Mucosa of gallbladder (tissue), 1 donor: ENCODE data around the gene CLRN3. TPM values are rescaled to one million over a fixed set of nuclear protein-coding genes. Genes with fewer than 3 reads are reported as not detected.
A peak's percentile ranks its signal among the peaks of the same experiment; 100 is the strongest.

Source experiments
- DNase-seq: peaks from one replicate; pipeline ENCODE4 v3.0.0-alpha.2; 2020; ENCODE audit warnings: low spot score
- total RNA-seq: library from RNA; stranded (reverse); gene quantifications from one replicate; pipeline ENCODE4 v1.2.1, GENCODE V29; 2021
- donor health status: DM: no; HTN: no; CAD: no.

Gene CLRN3
- total RNA-seq, 1 donor from 2014 or later, result 40.8 TPM

DNA sequence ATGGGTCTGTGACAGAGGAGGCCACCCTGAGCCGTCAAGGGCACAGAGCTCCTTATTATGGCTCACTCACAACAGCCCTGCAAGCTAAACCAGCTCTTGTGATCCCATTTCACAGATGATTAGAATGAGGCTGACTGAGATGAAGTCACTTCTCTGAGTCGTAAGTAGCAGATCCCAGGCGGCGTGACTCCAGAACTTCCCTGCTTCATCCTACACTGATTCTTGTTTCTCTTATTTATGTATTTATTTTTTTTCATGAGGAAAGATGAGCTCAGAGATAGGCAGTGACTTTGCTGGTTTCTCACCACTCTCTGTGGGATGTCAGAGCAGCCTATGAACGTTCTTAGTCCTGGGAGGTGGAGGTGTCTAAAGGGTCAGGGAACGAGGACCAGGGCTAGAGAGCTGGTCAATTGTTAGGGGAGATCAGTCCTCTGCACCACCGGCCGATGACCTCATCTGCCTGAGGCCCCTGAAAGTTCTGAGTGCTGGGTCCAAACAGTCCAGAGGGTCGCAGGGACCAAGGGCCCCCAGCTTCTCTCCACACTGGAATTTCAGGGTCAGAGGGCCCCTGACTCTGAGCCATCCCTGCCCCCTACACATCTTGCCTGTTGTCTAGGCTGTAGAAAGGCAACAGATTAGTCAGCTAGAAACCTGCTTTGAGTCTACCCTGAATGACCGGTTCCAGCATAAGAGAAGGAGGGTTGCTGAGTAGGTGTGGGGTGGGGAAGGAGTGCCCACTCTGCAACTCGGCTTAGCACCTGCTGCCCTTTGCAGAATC lies 17.9 kb downstream of the CLRN3 start:
- DNase-seq, result no peak

DNA sequence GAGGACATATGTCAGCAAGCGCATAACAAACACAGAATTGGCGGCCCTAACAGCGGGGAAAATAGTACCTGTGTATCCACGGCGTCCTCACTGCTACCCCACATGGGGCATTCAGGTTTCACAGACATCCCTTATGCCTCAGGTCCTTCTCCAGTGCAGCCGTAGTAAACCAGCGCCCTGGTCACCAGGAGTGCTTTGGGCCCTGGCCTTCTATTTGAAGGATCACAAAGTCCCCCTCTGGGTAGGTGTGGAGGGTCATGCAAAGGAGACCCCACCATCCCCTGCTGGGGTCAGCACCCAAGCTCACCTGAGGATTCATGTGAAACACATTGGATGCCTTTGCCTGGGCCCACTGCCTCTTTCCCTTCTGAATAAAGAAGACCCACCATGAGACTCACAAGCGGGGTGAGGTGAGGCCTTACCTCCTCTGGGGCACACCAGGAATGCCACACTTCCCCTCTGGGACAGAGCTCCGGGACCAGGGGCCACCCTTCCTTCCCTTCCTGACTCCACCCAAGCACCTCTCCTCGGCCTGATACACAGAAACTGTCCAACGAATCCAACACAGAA lies 18.8 kb downstream of the CLRN3 start:
- DNase-seq, result no peak

DNA sequence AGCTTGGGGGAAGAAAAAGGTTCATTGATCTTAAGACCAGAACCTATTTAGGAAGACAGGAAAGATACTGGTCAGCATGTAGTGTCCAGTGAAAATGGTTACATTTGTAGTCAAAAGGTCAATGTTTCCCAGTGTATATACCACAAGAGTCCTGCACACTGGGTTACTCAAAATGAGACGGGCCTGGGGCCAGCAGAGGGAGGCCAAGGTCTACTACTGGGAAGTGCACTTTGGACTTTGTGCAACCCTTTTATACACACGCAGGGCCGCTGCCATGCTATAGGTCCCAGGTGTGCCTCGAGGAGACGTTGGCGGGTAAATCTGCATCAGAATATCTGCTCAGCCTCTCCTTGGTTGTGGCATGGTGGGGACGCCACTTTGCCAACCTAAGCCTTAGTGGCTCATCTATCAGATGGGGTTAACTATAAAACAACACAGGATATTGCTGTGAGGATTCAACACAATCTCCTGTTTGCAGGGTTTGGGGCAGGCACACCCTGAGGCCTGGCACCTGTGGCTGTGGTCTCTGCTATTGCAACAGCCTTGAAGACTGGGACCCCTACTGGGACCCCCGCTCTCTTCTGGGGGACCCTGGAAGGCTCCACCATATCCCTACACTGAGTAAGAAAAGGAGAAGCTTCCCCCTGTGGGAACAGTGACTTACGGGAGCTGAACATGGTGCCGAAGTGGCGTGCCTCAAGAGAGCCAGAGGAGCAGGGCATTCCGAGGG lies 19.7 kb downstream of the CLRN3 start:
- peak; percentile 72 for DNase-seq

DNA sequence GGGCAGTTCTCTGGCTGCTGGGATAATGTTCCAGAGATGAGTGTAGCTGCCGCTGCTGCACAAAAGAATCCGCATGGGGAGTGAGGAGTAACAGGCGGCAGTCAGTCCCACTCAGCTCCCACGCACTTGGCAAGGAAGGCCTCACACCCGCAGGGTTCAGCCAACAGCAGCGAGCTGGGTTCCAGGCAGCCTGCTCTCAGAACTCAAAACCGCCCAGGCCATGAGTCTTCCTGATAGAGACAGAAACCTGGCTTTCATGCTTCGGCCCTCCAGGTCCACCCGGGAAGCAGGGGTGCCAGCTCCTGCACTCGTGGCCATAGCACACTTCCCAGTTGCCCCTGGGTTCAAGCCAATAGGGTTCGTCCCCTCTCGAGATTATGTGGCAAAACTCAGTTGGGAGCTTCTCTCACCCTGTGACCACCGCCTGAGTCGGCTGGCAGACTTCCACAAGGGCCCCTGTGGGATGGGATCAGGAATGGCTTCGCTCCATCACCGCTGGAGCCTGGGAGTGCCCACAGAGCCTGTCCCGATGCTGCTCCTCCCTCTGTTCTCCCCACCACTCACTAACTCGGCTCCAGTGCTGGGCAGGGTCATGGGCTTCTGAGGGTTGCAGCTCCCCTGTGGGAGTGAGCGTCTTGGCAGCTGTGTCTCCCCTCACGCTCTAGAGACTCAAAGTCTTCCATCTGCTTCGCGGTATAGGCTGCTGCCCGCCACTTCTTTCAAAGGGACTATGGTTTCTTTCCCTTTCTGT lies 20.6 kb downstream of the CLRN3 start:
- no peak for DNase-seq

DNA sequence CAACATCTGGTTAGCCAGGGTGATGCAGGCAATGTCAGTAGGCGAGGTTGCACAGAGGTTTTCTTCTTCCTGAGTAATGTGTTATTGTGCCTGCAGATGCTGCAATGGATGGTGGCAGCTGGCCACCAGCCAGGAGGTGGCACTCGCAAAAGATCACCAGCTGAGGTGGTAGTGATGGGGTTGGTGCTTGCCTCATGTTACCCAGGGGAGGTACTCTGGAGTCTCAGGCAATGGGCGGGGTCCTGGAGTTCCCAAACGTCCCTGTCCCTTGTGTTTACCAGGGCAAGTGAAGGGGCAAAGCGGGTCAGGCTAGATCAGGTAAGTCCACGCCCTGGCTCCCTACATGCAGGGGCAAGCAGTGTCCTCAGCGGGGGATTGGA lies 21.1 kb downstream of the CLRN3 start:
- no peak for DNase-seq

DNA sequence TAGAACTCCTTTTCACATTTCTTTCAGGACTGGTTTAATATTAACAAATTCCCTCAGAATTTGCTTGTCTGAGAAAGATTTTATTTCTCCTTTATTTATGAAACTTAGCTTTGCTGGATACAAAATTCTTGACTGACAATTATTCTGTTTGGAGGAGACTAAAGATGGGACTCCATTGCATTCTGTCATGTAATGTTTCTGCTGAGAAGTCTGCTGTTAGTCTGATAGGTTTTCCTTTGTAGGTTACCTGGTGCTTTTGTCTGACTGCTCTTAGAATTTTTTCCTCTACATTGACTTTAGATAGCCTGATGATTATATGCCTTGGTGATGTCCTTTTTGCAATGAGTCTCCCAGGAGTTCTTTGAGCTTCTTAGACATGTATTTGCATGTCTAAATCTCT lies 23.4 kb downstream of the CLRN3 start:
- DNase-seq, result no peak

DNA sequence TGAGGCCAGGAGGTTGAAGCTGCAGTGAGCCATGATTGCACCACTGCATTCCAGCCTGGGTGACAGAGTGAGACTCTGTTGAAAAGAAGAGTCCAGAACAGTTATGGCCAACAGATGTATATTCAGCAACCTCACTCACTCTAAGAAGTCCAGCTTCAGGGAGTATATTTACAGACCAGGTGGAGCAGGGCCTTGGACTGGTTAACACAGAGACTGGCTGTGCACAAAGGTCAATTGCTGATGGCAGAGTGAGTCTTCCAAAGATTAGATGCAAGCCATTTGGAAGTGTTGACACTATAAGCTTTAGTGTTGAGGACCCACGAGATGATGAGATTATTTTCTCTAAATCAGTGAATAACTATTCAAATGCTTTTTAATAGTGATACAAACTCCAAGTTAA lies 24.9 kb downstream of the CLRN3 start:
- DNase-seq, result no peak

DNA sequence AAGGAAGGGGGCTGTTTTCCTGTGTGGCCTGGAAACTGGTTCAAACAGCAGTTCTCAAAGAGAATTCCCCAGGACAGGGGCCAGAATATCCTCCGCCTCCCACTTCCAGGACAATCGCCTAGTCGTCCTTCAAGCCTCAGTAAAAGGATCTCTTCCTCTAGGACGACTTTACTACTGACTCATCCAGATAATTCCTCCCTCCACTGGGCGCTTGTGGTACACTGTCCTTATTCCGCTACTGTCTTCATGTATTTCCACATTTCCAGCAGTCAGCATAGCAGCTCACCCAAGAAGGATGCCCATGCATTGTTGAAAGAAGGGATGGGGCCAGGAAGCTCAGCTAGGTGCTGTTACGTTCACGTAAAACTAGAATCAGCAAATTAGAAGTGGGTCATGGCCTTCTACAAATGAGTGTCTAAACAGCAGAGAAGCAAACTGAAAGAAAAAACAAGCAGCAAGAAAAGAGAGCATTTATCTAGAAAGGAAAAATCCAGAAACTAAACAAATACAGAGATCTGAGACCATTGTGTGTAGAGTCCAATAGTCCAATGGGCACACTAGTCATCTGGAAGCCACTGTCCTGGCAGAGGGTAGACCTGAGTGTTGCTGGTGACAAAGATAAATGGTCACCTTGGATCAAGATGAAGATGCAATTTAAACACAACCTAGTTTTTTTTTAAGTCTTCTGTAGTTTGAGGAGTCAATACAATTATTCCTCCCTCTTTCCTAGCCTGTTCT lies 26.3 kb downstream of the CLRN3 start:
- no peak for DNase-seq

DNA sequence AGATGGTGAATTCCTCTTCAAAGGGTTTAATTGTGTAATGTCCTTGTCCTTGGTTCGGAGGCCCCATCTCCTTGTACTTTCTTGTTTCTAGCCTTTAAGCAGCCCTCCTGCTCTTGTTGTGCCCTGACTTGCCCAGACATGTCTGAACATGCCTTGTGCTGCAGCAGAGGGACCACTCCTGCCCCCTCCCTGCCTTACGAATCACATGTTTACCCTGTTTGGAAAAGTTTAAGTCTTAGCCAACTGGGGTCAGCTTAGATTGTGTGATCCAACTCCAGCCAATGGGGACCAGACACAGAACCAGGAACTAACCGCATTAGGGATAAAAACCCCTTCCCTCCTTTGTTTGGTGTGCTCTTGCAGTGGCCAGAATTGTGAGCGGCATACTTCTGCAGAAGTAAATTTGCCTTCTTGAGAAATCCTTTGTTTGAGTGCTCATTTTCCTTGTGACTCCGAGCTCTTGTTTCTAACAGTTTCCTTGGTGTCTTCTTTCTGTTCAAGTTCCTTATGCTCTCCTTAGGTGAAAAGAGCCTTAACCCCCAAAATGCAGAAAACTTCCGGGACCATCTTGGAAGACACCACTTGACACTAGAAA lies 29.4 kb downstream of the CLRN3 start:
- no peak for DNase-seq

DNA sequence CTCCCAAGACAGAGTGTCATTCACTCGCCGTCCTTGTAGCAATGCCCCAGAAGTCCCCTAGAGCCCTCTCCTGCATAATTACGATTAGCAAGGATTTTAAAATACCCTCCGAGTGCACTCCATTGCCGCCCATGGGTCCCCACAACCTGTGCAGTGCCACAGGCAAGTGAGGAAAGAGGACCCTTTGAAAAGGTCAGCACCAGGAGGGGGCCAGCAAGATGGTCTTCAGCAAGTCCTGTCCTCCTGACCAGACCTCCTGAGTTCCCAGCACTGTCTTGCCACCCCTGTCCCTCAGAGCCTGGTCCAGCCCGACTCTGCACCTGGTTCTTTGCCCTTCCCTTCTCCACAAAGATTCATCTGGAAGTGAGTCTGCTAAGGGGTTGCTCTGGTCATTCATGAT lies 32.1 kb downstream of the CLRN3 start:
- no peak for DNase-seq

DNA sequence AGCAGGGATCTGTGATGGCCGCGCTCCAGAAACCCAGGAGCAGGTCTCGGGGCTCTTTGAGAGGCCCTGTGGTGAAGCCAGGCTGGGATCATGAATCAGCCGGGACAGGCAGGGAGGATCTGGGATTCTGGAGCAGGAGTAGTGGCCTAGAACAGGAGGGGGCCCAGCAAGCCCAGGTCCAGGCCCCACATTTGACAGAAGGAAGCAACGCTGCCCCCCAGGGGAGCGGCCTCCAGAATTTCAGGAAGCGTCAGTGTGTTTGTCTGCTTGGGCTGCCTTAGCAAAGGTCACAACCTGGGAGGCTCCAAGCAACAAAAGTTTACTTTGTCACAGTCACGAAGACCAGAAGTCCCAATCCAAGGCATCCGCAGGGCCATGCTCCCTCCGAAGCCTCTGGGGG lies 36.8 kb downstream of the CLRN3 start:
- DNase-seq, result no peak

DNA sequence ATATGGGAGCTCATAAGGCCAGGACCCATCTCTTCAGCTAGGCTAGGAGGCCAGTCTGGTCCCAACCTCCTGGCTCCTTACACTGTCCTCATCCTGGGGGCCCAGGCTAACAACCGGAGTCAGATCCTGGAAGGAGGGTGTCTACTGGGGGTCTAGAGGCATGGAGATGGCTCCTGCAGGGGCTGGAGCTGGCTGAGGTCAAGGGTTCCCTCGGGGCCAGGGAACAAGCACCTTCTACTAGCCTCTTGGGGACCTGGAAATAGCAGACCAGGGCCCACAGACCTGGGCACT lies 37.2 kb downstream of the CLRN3 start:
- DNase-seq, result no peak

DNA sequence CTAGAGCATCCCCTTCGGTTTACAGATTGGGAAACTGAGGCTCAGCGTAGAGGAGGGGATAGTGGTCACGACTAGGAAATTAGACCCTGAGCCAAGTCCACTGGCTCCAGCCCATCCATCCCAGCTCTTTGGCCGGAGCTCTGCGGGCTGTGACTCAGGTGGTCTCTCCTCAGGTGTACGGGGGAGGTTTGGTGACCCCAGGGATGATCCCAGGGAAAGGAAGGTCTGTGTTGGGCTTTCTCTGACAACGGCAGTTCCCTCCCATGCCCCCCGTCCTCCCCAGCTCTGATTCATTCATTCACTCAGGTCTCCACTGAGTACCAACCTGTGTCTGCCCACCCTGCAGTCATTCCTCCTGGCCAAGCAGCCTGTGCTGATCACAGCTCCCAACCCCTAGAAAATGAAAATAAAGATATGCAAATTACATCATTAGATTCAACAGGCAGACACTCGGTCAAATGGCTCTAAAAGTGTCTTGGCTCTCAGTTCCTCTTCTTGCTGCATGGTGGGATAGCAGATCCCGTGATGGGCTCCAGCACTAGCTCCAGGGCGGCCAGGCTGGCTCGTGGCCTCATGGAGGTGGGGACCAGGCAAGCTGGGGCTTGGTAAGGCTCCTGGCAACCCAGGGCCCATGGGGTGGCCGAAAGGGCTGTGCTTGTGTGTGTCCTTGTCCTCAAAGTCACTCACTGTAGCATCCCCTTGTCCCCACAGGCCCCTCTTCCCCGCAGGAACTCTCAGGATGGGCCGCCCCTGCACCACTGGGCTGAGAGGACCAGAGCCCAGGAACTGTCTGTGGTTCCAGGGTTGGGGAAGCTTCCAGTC lies 37.8 kb downstream of the CLRN3 start:
- no peak for DNase-seq

DNA sequence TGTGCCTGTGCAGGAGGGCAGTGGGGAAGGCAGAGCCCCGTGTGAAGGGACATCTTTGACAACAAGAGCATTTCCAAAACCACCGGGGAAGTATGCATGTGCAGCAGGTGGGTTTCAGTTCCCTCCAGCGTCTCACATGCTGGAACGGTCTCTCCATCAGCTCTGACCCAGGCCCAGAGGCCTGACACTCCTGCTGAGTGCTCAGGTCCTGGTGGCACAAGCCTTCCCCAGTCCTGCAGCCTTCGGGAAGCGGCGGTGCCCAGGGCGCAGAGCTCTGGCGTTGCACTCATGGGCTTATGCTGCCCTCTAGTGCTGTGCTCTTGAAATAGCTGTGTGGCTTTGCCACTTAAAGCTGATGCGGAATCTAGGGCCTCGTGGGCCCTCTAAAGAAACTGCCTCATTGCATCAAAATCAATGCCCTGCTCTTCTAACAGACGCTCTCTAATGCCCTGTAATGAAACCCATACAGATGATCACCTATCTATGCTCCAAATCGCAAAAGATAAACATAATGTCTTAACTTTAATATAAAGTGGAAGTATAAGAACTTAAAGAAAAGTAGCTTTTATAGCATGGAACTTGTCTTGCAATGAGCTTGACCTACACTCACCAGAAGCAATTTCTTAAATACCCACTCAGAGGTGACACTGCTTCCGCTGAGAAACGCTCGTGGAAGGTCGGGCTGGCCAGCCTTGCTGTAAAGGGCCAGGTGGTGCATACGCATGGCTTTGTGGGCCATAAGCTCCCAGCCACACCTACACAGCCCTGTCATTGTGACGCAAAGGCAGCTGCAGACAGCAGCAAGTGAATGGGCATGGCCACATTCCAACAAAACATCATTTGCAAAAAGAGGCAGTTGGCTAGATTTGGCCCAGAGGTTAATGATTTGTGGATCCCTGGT lies 38.6 kb downstream of the CLRN3 start:
- DNase-seq, result peak; percentile 42

DNA sequence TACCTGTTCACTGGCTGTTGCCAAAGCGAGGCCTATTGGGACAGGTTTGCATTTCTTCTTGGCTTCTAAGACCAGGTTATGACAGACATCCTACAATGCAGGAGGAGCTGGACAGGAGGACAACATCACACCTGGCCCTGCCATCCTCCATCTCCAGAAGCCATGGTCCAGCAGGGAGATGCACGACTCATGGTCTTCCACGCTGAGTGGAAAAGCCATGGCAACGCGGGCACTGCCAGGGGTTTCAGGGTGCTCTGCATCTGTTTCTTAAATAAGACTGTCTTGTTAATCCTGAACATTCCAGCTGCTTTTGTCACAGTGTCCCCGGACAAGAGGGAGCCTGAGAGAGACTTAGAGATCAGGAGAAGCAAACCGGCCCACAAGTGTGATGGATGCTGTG lies 40.3 kb downstream of the CLRN3 start:
- DNase-seq, result no peak

DNA sequence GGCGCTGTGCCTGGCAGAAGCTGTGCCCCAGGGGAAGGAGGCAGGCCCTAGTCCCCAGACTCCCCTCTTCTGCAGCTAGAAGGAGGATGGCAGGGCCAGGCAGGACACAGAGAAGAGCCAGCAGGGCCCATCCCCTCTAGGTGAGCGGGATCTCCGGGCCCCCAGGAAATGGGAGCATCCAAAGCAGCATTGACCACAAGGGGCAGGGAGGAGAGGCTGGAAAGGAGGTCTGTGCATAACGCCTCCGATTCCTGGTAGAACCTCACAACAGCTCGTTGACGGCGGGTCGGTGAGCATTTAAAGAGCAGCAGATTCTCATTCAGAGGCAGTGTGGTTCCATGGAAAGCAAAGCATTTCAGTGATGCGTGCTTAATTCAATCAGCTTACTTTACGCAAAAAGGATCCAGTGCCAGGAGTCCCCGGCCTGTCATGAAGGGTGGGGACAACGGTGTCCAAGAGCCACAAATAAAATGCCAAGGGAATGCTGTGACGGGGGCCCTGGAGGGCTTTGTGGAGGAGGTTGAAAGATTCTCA lies 41.0 kb downstream of the CLRN3 start:
- DNase-seq, result no peak

DNA sequence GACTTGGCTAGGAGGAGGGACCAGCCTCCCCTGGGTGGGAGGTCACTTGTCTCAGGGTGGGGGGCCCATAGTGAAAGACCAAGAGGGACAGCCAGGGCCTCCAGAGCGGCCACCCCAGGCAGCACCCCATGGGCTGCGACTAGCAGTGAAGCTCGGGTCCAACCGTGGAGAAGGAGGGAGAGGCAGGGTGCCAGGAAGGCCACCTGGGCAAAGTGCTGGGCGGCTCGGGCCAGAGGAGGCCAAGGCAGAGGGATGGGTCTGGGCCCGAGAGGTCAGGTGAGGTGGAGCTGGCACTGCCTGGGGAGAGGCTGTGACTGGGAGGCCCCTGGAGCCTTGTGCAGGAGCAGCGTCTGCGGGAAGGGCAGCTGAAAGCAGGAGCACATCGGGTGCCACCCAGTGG lies 41.8 kb downstream of the CLRN3 start:
- no peak for DNase-seq

DNA sequence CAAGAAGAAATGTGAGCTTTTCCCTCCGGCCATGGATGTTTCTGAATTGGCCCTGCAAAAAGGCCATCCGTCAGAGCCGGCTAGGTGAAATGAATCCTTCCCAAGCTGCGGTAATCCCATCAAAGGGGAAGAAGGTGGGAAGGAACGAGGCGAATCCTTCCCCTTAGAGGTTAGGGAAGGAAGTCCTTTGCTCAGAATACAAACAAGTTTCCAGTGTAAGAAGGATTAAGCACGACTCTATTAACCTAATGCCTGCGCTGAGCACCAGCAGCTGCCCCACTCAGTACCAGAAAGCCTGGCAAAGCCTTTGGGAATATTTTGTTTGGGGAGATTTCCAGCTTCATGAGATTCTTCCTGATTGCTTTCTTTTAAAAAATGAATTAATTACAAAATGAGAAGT lies 42.8 kb downstream of the CLRN3 start:
- no peak for DNase-seq

DNA sequence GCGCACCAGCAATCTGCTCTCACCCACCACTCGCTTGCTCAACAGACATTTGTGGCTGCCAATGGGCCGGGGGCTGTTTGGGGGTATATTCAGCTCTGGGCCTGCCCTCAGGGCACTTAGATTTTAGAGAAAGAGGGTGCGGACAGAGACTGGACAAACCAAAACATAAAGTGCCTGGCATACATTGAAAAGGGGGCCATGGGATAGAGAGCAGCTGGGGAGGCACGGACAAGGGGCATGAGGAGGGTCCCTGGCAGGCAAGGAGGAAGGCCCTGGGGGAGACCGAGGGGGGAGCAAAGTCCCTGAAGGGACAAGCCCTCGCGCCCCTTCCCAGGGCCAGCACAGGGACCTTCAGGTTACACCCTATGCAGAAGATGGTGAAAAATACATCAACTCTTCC lies 43.5 kb downstream of the CLRN3 start:
- no peak for DNase-seq
